Central memory CD8-positive, alpha-beta T cell (primary cell): ENCODE results near the gene KRT83.

ENCODE experiments used
- ATAC-seq: fragments of 150-1000 bp; cut with Tn5 transposase; replicated peaks from 2 replicates; pipeline ENCODE4 v1.10.0; 2022; ENCODE audit warnings: mild to moderate bottlenecking, moderate FRiP score, moderate number of reproducible peaks; ENCODE audit not compliant: poor library complexity, severe bottlenecking; ENCODE audit errors: extremely low read depth
- DNase-seq, 2 donors: peaks; one replicate each; pipeline ENCODE4 v3.0.0; 2021; ENCODE audit warnings: low spot score in 2 of 2
- H3K27ac Mint-ChIP-seq: one replicate; pipeline ENCODE4 v1.8.0; 2022; ENCODE audit warnings: low read depth, mild to moderate bottlenecking, moderate library complexity, mixed read lengths
- H3K27me3 Mint-ChIP-seq: one replicate; pipeline ENCODE4 v1.8.0; 2022; ENCODE audit warnings: mixed read lengths
- H3K36me3 Mint-ChIP-seq: one replicate; pipeline ENCODE4 v1.8.0; 2022; ENCODE audit warnings: mild to moderate bottlenecking, moderate library complexity, mixed read lengths; ENCODE audit not compliant: insufficient read depth
- H3K4me1 Mint-ChIP-seq: one replicate; pipeline ENCODE4 v1.8.0; 2022; ENCODE audit warnings: mixed read lengths
- H3K4me3 Mint-ChIP-seq: one replicate; pipeline ENCODE4 v1.8.0; 2022; ENCODE audit warnings: mild to moderate bottlenecking, moderate library complexity, mixed read lengths
- H3K9me3 Mint-ChIP-seq: one replicate; pipeline ENCODE4 v1.8.0; 2022; ENCODE audit warnings: mixed read lengths

The KRT83 gene

DNA sequence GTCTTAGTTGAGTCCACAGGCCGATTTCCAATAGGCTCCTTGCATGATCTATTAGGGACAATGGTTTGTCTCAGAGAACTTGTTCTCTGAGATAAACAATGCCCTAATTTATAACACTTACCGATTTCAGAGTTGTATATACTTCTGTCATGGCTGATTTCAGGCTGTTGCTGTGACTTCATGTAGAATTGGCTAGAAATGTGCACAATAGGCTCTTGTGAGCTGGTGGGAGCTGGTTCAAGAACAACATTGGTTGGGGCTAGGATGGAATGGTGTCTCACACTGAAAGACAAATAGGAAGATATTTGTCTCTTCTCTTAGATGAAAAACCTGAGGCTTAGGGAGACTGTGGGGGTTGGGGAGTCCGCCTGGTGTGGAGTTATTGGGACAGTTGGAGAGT, 53.5 kb downstream of the KRT83 start:
- no peak overlapping the region for H3K4me3 Mint-ChIP-seq
- ATAC-seq: no peak
- H3K9me3 Mint-ChIP-seq: no peaks in the 10 kb centered on the region
- no peaks in the 10 kb centered on the region for H3K4me1 Mint-ChIP-seq
- DNase-seq: no peak
- no peak overlapping the region for H3K27ac Mint-ChIP-seq
- peaks cover 25% of the 10 kb centered on the region for H3K27me3 Mint-ChIP-seq
- H3K36me3 Mint-ChIP-seq: peaks cover 2% of the 10 kb centered on the region

GRCh38 chr12:52267266-52267665, 53.9 kb downstream of the KRT83 start:
- Mint-ChIP-seq H3K27me3 (peaks cover 27% of the 10 kb centered on the region), H3K4me1 (no peaks in the 10 kb centered on the region), H3K9me3 (no peaks in the 10 kb centered on the region), H3K36me3 (peaks cover 2% of the 10 kb centered on the region), H3K4me3 (no peak overlapping the region), H3K27ac (no peak overlapping the region)
- ATAC-seq (no peak), DNase-seq (no peak)

GRCh38 chr12:52266514-52266913, 54.7 kb downstream of the KRT83 start:
- H3K4me1 Mint-ChIP-seq: no peaks in the 10 kb centered on the region
- no peaks in the 10 kb centered on the region for H3K9me3 Mint-ChIP-seq
- H3K4me3 Mint-ChIP-seq: no peak overlapping the region
- H3K27me3 Mint-ChIP-seq: peaks cover 28% of the 10 kb centered on the region
- peaks cover 2% of the 10 kb centered on the region for H3K36me3 Mint-ChIP-seq
- no peak overlapping the region for H3K27ac Mint-ChIP-seq
- DNase-seq (no peak), ATAC-seq (no peak)

- Mint-ChIP-seq H3K4me1 (no peaks in the 10 kb centered on the region), H3K9me3 (no peaks in the 10 kb centered on the region), H3K36me3 (no peaks in the 10 kb centered on the region), H3K27ac (no peak overlapping the region), H3K27me3 (peaks cover 31% of the 10 kb centered on the region), H3K4me3 (no peak overlapping the region)
- ATAC-seq: no peak
- DNase-seq: no peak
Observed at GRCh38 chr12:52264435-52264825, 56.8 kb downstream of the KRT83 start.
